Measurements from ENCODE around the gene IQCF5.
"Not testable (repeated sequence)": the region's sequence is repeated elsewhere in the genome, so short reads cannot be mapped to it uniquely, and the experiment has no call there.

Gene IQCF5

DNA sequence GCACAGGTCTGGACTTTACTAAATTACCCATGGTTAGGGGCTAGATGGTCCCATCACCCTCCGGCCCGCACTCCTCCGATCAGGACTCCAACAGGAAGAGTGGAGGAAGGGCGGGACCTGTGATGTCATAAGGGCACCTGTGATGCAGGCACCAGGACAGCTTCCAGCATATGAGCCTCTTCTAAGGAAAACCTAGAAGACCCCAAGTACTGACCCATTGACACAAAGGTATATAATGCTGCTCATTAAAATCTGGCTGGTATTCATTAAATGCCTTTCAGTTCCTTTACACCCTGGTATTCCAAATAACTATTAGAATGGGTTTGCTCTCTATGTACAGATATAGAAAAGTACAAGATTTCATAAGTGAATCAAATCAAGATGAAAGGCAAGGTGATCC lies at the start of gene IQCF5:
Gene IQCF5, minus strand, starts transcription at position 101 of the 400 bp plus-strand sequence. Its CDS starts 70 bp downstream, at position 31.
- no peak for DNase-seq (ENCODE audit: low read depth in 2 of 2)

DNA sequence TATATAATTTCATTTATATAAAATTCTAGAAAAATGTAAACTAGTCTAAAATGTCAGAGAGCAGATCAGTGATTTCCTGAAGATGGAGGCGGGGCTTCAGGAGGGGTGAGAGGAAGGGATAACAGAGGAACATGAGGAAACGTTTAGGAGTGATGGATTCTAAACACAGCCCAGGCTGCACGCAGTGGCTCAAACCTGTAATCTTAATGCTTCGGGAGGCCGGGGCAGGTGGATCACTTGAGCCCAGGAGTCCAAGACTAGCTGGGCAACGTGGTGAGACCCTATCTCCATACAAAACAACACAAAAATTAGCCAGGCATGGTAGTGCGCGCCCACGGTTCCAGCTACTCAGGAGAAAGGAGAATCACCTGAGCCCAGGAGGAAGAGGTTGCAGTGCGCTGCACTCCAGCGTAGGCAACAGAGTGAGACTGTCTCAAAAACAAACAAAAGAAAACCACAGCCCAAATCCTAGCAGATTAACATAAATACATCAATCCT lies 45.7 kb upstream of the IQCF5 start:
- no peak for DNase-seq (ENCODE audit: low read depth in 2 of 2)

DNA sequence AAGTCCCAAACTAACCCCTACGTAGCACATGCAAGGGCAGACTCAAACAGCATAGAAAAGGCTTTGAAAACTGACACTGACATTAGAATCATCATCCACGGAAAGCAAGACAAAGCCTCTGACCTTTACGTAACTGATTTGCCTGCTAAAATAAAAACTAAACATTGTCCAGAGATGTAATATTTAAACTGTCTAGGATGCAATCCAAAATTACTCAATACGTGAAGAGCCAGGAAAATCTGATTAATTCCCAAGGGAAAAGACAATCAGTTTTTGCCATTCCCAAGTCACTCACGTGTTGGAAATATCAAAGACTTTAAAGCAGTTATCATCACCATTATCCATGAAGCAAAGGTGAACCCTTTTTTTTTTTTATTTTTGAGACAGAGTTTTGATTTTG lies 41.0 kb upstream of the IQCF5 start:
- DNase-seq (ENCODE audit: low read depth in 2 of 2), result no peak

DNA sequence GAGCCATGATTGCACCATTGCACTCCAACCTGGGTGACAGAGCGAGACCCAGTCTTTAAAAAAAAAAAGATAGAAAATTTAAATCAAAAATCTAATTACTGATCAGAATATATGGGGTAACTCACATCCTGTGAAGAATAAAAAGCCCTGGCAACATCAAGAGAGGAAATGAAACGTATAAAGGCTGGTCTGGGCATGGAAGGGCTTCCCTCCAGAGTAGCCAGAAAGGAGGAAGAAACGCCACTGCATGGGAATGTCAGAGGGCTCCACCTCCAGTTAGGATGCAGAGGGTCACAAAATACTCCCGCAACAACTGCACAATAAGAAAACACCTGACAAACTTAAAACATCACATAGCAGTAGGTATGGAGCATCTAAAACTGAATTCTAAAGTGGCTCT lies 32.6 kb upstream of the IQCF5 start:
- no peak for DNase-seq (ENCODE audit: low read depth in 2 of 2)

DNA sequence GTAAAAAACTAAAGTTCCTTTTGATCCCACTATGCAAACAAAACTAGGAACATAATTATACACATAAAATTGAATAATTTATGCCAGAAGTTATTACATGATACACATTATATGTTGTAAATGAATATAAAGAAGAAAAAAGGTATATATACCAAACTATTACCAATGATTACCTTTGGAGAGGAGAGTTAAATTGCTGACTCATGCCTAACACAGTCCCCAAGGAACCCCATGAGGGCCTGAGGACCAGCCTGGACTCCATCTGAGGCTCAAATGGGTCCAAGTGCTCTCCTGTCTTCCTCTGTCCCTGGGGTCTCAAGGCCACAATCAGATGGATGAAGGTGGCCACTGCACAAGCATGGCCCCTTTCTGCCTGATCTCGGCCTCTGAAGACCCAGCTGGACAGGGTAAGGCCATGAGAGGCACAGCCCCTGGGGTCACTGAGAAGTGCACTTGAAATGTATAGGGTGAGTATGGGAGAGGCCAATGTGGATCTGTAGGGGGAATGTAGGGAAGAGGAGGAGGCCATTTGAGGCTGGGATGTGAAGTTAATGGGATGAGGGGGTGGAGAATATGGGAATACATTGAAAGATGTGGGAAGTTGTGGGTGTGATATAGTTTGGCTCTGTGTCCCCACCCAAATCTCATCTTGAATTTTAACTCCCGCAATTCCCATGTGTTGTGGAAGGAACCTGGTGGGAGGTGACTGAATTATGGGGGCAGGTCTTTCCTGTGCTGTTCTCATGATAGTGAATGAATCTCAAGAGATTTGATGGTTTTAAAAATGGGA lies 28.8 kb upstream of the IQCF5 start:
- DNase-seq (ENCODE audit: low read depth in 2 of 2), result no peak

DNA sequence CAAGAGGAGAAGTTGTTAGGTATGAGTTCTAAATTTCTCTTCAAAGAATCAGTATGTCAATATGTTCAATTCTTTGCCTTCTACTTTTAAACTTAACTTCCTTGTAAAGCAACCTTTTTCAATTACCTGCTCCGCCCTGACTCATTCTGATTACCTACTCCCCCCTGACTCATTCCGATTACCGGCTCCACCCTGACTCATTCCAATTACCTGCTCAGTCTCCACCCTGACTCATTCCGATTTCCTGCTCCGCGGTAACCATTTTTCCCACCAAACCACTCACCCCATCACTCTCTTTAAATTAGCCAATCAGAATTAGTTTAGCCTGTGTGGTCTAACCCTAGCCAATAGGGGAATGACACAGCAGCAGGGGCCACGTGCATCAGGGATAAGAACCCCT lies 27.0 kb upstream of the IQCF5 start:
- DNase-seq (ENCODE audit: low read depth in 2 of 2), result not testable (repeated sequence)

DNA sequence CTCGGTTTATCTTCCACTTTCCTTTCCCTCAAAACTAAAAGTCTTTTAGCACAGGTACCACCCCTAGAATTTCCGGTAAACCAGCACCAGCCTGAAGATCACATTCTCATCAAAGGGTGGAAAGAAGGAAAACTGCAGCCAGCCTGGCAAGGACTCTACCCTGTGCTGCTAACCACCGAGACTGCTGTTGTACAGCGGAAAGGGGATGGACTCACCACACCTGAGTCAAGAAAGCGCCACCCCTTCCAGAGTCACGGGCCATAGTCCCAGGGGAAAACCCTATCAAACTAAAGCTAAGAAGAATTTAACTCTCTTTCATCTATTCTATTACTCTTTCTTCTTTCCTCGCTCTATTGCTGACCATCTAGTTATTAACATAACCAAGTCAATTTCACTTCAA lies 24.6 kb upstream of the IQCF5 start:
- DNase-seq (ENCODE audit: low read depth in 2 of 2), result not testable (repeated sequence)

DNA sequence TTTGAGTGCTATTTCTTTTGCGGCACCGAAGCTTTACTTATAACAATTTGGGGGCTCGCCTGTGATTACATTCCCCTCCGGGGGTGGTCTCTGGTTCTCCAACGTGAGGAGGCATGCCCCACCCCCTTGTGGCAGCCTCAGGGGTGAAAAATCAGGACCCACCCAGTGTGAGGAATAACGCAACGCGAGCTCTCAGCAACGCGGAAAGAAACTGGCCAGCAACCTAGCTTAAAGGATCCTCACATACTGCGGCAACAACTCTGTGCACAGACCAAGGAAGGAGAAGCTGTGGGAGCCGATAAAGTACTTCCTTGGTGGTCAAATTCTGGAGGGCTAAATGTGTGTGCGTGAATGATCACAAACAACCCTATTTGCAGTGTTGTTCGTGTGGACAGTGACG lies 22.0 kb upstream of the IQCF5 start:
- DNase-seq (ENCODE audit: low read depth in 2 of 2), result no peak

DNA sequence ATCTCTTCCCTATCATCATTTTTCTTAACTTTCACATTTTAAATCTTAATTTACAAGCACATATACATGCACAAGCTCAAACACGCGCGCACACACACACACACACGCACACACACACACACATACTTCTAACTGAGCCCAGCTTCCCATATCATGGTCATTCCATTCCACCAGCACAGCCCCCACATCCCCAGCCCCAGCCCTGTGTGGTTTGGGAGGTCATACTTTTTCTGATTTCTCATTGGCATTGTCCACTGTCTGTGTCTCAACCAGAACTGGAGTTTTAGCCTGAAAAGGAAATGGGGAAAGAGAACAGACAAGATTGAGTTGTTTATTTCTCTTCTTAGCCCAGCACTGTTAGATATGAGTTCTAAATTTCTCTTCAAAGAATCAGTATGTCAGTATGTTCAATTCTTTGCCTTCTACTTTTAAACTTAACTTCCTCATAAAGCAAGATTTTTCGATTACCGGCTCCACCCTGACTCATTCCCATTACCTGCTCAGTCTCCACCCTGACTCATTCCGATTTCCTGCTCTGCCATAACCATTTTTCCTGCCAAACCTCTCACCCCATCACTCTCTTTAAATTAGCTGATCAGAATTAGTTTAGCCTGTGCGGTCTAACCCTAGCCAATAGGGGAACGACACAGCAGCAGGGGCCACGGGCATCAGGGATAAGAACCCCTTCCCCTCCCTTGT lies 21.4 kb upstream of the IQCF5 start:
- DNase-seq (ENCODE audit: low read depth in 2 of 2), result no peak

DNA sequence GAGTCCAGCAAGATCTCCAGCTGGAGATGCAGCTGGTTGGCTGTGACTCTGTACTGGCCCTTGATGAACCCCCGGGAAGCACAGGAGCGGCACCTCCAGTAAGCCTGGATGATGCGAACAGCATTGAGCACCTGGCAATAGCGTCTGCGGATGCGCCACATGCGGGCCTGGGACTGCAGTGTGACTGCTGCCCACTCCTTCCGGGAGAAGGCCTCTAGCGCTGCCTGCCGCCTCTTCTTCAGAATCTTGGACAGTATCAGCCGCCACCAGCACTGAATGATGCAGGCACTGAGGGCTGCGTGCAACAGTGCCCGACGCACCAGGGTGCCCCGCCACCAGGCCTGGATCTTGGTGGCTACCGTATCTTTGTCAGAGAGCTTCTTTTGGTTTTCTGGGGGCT lies 19.5 kb upstream of the IQCF5 start:
- DNase-seq (ENCODE audit: low read depth in 2 of 2), result no peak

DNA sequence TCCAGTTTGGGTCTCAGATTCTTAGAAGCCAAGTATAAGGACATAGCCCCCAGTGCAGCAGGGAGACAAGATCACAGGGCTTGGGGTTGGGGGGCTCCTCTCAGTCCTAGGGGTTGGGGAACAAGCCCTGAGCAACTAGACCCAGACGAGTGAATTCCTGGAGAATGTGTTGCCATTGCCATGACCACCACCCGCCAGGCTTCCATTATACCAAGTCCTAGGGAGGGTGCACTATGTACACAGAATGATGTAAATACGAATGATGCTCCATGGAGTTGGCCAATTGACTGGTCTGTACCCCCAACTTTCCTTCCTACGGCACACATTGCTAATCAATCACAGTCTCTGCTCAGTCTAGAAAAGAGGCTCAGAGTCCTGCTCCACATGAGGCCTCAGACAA lies 19.0 kb upstream of the IQCF5 start:
- DNase-seq (ENCODE audit: low read depth in 2 of 2), result no peak

DNA sequence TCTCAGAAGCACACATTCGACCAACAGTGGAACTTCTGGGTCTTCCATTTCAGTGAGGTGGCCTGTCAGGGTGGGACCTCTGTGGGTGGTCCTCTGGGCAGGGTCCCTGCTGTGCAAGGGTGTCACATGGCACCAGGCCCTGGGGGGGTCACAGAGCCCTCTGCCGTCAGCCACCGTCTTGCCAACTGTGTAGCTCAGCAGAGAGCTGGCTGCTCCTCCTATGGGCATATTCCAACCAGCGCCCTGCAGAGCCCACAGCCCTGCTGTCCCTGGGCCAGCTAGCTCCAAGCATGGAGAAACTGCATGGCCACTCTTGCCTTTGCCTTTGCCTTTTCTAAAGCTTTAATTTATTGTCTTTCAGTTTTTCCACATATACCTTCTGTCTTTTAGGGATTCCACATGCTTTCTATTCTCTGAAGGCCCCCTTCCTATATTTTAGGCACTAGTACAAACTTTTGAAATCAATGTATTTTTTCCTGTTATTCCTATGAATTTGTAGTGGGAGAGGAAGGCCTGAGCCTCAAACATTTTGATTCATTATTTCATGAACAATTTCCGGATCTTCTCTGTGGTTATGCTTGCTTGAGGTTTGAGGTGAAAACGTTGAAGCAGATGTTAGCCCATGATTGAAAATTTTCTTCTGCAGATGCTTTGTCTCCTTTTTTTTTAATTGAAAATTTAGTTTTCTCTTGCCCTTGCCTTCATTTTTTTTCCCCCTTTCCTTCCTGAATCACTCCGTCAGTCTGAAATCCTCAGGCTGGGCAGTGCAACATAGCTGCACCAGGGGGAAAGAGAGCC lies 16.0 kb upstream of the IQCF5 start:
- no peak for DNase-seq (ENCODE audit: low read depth in 2 of 2)

DNA sequence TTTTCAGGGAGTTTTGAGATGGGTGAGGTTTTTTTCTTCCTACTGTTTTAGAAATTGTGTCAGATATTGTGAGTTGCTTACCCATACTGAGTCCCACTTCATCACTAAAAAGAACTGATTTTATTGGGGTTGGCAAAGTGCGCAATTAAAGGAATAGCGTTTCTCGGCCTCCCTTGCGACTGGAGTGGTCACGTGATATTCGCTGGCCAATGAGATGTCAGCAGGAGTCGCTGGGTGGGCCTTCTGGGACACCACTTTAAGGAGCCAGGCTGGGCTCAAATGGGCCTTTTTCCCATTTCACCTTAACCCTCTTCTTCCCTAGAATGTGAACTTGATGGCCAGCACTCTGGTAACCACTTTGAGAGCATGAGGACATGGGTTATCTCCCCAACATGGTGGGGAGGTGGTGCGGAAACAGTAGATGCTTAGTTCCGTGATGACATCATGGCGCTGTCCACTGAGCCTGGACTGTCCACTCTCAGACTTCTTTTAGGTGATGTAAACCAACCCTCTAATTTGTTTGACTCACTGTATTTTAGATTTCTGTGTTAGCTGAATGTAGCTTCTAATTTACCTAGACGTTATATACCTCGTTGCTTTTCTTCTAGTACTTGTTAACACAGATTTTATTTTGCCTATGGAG lies 13.2 kb upstream of the IQCF5 start:
- no peak for DNase-seq (ENCODE audit: low read depth in 2 of 2)

DNA sequence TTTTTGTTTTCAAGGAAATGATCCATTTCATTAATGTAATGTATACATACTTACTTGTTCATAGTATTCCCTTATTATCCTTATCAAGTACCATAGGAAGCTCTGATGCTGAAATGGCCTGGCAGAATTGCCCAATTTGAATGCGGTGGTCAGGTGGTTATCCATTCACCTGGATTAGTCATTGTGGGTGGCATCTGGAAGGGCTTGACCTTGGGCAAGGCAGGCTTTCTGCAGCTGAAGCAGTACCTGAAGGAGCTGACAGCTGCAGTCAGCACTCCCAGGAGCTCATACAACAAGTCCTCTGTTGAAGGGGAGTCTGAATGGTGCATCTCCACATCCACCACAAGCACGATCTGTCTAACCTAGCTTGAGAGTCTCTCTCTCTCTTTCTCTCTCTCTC lies 12.2 kb upstream of the IQCF5 start:
- DNase-seq (ENCODE audit: low read depth in 2 of 2), result no peak

DNA sequence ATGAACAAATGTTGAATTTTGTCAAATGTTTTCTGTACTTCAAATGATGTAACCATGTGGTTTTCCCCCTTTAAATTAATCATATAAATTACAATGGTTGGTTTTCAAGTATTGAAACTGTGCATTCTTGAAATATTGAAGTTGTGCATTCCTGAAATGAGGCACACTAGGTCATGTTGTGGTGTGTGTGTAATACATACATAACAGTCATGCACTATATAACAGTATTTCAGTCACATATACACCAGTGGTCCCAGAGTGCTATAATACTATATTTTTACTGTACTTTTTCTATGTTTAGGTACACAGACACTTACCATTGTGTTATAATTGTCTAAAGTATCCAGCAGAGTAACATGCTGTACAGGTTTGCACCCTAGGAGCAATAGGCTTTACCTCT lies 11.0 kb upstream of the IQCF5 start:
- no peak for DNase-seq (ENCODE audit: low read depth in 2 of 2)

DNA sequence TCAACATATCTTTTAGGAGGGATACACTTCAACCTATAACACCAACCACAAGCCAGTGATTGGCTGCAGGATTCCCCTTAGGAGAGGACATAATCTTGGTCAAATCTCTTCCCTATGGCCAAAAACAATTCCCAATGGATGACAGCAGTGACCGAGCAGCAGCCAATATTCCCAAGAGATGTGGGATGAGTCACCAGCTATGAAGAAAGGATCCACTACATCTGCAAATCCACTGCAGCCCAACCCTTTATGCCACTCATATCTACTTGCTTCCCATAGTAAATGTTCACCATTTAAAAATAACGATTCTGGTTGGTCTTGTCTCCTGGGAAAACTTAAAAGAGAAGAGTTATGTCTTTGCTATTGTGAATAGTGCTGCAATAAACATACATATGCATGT lies 4.5 kb upstream of the IQCF5 start:
- DNase-seq (ENCODE audit: low read depth in 2 of 2), result no peak

DNA sequence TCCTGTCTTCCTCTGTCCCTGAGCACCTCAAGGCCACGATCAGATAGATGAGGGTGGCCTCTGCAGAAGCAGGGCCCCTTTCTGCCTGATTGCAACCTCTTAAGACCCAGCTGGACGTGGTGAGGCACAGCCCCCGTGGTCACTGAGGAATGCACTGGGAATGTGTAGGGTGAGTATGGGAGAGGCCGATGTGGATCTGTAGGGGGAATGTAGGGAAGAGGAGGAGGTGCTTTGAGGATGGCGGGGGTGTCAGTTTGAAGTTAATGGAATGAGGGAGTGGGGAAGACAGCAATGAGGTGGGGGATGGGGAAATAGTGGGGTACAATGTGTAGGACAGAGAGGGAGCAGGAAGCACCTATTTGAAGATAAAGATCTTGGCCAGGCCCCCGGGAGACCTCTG lies 785 bp upstream of the IQCF5 start:
- no peak for DNase-seq (ENCODE audit: low read depth in 2 of 2)

DNA sequence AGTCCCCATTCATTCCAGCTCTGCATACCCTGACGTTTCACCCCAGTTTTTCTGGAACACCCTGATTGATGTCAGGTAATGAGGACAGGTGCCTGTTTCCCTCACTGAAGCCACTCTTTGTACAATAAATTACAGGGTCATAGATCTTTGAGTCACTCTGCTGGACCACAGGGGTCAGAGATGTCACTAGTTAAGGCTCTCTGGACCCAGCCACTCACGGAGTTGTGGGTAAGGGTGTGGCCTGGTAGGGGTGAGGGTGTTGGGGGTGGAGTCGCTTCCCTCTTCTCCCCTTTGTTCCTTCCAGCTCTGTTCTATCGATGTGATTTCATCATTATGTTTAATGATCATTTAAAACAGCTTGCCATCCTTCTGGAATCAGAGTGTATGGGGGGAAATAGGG lies 512 bp downstream of the IQCF5 start:
- no peak for DNase-seq (ENCODE audit: low read depth in 2 of 2)

DNA sequence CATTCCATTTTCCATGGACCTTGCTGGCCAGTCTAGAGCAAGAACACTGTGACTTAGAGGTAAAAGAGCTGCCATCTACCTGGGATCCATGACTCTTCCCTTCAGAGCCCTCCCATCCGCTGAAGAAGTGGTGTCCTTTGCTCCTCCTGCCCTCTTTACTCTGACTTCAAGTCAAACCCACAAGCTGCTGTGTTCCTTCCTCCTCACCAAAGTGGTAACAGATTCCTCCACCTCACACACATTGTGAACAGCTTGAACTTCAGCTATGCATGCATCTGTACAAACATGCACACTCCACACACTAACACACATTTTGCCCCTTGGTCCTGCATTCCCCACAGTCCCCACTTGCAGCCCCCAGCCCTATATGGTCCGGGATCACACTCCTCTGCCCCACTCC lies 990 bp downstream of the IQCF5 start:
- DNase-seq (ENCODE audit: low read depth in 2 of 2), result no peak

DNA sequence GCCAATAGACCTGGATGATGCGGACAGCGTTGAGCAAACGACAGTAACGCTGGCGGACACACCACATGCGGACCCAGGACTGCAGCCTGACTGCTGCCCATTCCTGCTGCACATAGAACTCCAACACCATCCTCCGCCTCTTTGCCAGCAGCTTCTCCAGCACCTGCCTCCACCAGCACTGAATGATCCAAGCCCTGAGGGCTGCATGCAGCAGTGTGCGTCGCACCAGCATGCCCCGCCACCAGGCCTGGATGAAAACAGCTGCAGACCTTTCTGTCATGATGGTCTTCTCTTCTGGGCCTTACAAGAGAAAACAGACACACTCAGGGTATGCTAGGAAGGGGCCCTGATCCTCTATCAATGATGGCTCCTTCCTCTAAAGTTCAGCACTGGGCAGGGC lies 1.5 kb downstream of the IQCF5 start:
- no peak for DNase-seq (ENCODE audit: low read depth in 2 of 2)

DNA sequence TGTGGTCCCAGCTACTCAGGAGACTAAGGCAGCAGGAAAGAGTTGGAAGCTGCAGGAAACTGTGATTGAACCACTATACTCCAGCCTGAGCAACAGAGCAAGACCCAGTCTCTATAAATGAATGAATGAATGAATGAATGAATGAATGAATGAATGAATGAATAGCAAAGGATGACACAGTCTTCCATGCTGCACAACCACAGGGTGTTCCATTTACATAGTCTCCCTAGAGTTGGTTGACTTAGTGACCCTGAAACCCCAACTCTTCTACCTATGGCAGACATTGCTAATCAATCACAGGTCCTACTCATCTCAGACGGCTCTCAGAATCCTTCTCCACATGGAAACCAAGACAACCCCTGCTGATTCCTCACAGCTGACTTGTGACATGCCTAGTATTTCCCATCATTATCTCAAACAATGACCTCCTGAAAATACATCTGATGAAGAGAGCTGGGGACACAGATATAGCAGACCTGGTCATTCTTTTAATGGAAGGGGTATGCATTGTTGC lies 2.1 kb downstream of the IQCF5 start:
- no peak for DNase-seq (ENCODE audit: low read depth in 2 of 2)

DNA sequence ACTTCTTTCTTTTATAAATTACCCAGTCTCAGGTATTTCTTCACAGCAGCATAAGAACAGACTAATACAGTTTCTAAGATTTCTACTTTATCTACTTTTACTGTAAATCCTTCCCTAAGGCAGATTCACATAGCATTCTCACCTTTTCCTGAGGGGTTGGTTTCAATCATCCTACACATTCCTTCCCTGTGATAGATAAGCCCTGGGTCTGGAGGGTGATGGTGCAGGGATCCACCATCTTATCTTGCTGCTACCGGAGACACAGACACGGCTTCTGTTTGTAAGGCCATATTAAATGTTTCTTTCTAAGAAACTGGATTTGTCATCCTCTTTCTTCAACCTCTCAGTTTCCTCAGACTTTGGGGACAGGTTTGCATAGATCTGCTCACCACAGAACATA lies 6.1 kb downstream of the IQCF5 start:
- DNase-seq (ENCODE audit: low read depth in 2 of 2), result no peak

All from fibroblast of skin of left quadriceps (primary cell).